KMS-11 (cell line): ENCODE results near the gene HK1.
"Not testable (repeated sequence)": the region's sequence is repeated elsewhere in the genome, so short reads cannot be mapped to it uniquely, and the experiment has no call there.

Experiments
- H2AFZ ChIP-seq: fragments of 200-600 bp; sonication (generic); 2 replicates; pipeline ENCODE4 v1.6.1; 2016; ENCODE audit warnings: antibody characterized with exemption, mixed run types, low read depth
- H3K27ac ChIP-seq: fragments of 200-600 bp; sonication (generic); 2 replicates; pipeline ENCODE4 v1.6.1; 2016; ENCODE audit warnings: mild to moderate bottlenecking, mixed run types
- H3K27me3 ChIP-seq: fragments of 200-600 bp; sonication (generic); 2 replicates; pipeline ENCODE4 v1.6.1; 2017; ENCODE audit warnings: mild to moderate bottlenecking, low read depth, mixed run types, moderate library complexity; ENCODE audit not compliant: insufficient read depth
- H3K36me3 ChIP-seq: fragments of 200-600 bp; sonication (generic); 2 replicates; pipeline ENCODE4 v1.6.1; 2017; ENCODE audit warnings: mild to moderate bottlenecking, mixed run types; ENCODE audit not compliant: insufficient read depth
- H3K4me1 ChIP-seq: fragments of 200-600 bp; sonication (generic); 2 replicates; pipeline ENCODE4 v1.6.1; 2016; ENCODE audit warnings: mild to moderate bottlenecking, low read depth, mixed run types; ENCODE audit not compliant: poor library complexity, severe bottlenecking
- H3K4me2 ChIP-seq: fragments of 200-600 bp; sonication (generic); 2 replicates; pipeline ENCODE4 v1.7.0; 2016; ENCODE audit warnings: mild to moderate bottlenecking, mixed run types
- H3K4me3 ChIP-seq: fragments of 200-600 bp; sonication (generic); IDR thresholded peaks from 2 replicates; pipeline ENCODE4 v1.6.1; 2017; ENCODE audit warnings: low read depth, low read length, mixed read lengths; ENCODE audit not compliant: insufficient read depth
- H3K79me2 ChIP-seq: fragments of 200-600 bp; sonication (generic); 2 replicates; pipeline ENCODE4 v1.6.1; 2016; ENCODE audit warnings: low read depth, mixed run types; ENCODE audit not compliant: insufficient read depth
- H3K9ac ChIP-seq: fragments of 200-600 bp; sonication (generic); 2 replicates; pipeline ENCODE4 v1.6.1; 2016; ENCODE audit warnings: mild to moderate bottlenecking, mixed run types
- H4K20me1 ChIP-seq: fragments of 200-600 bp; sonication (generic); 2 replicates; pipeline ENCODE4 v1.6.1; 2016; ENCODE audit warnings: mild to moderate bottlenecking, mixed run types; ENCODE audit not compliant: insufficient read depth
- TF ChIP-seq, protein P1 (sequence below): fragments of 200-600 bp; sonication (generic); conservative IDR thresholded peaks from 2 replicates; pipeline ENCODE4 v1.6.1; 2017; ENCODE audit warnings: low read depth, mild to moderate bottlenecking, antibody characterized with exemption, low read length, moderate library complexity, mixed read lengths

Gene HK1

DNA sequence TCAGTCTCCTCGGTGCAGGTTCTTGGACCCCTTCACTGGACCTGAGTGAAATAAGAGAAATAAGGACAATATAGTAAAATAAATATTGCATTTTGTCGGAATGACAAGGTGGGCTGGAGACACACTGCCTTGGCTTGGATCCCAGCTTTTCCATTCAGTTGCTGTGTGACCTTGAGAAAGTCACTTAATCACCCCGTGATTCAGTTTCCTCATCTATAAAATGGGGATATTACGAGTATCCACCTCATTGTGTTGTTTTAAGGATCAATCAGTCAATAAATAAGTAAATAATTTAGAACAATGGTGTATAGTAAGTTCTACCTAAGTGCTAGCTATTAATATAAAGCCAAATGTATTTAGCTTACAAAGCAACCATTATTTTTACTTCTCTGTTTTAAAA lies 29.1 kb downstream of the HK1 start:
- no peaks in the 10 kb centered on the region for H3K4me1 ChIP-seq
- H4K20me1 ChIP-seq, result no peaks in the 10 kb centered on the region
- TF ChIP-seq, protein P1, sequence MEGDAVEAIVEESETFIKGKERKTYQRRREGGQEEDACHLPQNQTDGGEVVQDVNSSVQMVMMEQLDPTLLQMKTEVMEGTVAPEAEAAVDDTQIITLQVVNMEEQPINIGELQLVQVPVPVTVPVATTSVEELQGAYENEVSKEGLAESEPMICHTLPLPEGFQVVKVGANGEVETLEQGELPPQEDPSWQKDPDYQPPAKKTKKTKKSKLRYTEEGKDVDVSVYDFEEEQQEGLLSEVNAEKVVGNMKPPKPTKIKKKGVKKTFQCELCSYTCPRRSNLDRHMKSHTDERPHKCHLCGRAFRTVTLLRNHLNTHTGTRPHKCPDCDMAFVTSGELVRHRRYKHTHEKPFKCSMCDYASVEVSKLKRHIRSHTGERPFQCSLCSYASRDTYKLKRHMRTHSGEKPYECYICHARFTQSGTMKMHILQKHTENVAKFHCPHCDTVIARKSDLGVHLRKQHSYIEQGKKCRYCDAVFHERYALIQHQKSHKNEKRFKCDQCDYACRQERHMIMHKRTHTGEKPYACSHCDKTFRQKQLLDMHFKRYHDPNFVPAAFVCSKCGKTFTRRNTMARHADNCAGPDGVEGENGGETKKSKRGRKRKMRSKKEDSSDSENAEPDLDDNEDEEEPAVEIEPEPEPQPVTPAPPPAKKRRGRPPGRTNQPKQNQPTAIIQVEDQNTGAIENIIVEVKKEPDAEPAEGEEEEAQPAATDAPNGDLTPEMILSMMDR, result no peak
- no peak overlapping the region for H3K4me3 ChIP-seq
- H3K27ac ChIP-seq, result no peak overlapping the region
- H2AFZ ChIP-seq, result no peak overlapping the region
- no peak overlapping the region for H3K9ac ChIP-seq
- H3K36me3 ChIP-seq, result no peaks in the 10 kb centered on the region
- H3K4me2 ChIP-seq, result no peak overlapping the region
- no peaks in the 10 kb centered on the region for H3K79me2 ChIP-seq
- no peaks in the 10 kb centered on the region for H3K27me3 ChIP-seq

DNA sequence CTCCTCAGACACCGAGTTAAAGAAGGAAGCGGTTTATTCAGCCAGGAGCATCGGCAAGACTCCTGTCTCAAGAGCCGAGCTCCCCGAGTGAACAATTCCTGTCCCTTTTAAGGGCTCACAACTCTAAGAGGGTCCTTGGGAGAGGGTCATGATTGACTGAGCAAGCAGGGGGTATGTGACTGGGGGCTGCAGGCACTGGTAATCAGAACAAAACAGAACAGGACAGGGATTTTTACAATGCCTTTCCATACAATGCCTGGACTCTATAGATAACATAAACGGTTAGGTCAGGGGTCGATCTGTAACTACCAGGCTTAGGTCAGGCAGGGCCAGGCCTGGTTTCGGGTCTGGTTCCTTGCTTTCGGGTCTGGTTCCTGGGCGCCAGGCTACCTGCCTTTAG lies 30.0 kb downstream of the HK1 start:
- not testable (repeated sequence) for H3K4me1 ChIP-seq, H2AFZ ChIP-seq, H3K79me2 ChIP-seq, H3K4me2 ChIP-seq, H4K20me1 ChIP-seq, H3K4me3 ChIP-seq, H3K27ac ChIP-seq, H3K9ac ChIP-seq, H3K36me3 ChIP-seq, H3K27me3 ChIP-seq

DNA sequence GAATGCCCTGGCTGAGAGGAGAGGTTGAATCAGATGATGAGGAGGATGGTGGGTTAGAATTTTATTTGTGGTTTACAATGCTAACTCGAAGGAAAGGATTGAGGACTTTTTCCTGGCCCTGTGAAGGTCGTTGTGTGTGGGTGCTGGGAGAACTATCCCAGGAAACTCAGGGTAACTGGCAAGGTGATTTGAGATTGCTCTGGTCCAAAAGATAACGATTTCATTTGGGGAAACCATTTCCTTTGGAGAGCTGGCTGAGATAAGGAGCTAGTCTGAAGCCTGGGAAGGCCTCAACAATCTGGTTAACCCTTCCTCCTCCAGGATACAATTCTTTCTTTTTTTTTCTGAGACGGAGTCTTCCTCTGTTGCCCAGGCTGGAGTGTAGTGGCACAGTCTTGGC lies 33.0 kb downstream of the HK1 start:
- Histone ChIP-seq H3K27ac (no peak overlapping the region), H2AFZ (no peak overlapping the region), H3K27me3 (no peaks in the 10 kb centered on the region), H4K20me1 (no peaks in the 10 kb centered on the region), H3K4me3 (no peak overlapping the region), H3K4me2 (no peak overlapping the region), H3K36me3 (no peaks in the 10 kb centered on the region), H3K79me2 (no peaks in the 10 kb centered on the region), H3K4me1 (no peaks in the 10 kb centered on the region), H3K9ac (no peak overlapping the region)
- TF ChIP-seq, protein P1, result no peak

DNA sequence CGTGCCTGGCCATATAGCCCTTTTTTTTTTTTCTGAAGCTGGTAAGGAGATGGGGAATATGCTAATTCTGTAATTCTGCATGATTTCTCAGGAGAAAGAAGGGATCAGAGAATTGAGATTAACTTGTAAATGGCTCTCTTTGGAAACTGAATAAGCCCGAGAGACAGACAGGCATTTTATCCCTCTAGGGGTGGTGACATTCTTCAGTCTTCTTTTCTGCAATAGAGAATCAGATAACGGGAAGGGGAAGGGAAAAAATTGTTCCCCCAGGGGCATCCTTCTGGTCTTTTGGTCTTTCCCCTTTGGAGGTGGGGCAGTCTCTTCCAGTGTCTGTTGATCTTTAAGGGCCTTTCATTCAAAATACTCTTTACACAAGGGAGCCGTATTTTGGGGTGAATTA lies 34.2 kb downstream of the HK1 start:
- Histone ChIP-seq H2AFZ (no peak overlapping the region), H3K27me3 (no peaks in the 10 kb centered on the region), H3K9ac (no peak overlapping the region), H4K20me1 (no peaks in the 10 kb centered on the region), H3K4me2 (no peak overlapping the region), H3K36me3 (no peaks in the 10 kb centered on the region), H3K79me2 (no peaks in the 10 kb centered on the region), H3K27ac (no peak overlapping the region), H3K4me3 (no peak overlapping the region), H3K4me1 (peaks cover 7% of the 10 kb centered on the region)
- TF ChIP-seq, protein P1, result no peak

DNA sequence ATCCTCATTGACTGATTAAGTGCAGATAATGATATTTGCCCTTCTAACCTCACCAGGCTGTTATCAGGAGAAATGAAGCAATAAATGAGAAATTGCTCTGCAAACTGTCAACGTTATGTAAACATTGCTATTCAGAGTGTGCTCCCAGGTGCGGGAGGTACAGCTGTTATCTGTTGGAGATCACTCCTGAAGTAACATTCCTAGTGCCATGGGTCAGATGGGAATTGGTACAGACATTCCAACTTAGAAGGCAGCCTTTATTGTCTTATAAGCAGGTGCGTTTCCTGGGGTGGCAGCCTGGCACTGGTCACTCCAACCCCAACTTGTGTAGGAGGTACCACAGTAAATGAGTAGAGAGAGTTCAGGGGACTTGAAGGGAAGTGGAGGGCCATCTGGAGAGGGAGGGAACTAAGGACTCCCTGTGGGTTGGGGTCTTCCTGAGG lies 36.8 kb downstream of the HK1 start:
- Histone ChIP-seq H3K4me1 (peaks cover 14% of the 10 kb centered on the region), H3K4me3 (no peak overlapping the region), H3K9ac (no peak overlapping the region), H3K27me3 (no peaks in the 10 kb centered on the region), H3K4me2 (no peak overlapping the region), H3K27ac (no peak overlapping the region), H3K79me2 (no peaks in the 10 kb centered on the region), H2AFZ (no peak overlapping the region), H4K20me1 (no peaks in the 10 kb centered on the region), H3K36me3 (no peaks in the 10 kb centered on the region)
- TF ChIP-seq, protein P1, result no peak
